ENCODE data around the gene RTL10.

GRCh38 chr22:19886605-19887255 lies 32.1 kb upstream of the RTL10 start:
- TF ChIP-seq, protein P1, sequence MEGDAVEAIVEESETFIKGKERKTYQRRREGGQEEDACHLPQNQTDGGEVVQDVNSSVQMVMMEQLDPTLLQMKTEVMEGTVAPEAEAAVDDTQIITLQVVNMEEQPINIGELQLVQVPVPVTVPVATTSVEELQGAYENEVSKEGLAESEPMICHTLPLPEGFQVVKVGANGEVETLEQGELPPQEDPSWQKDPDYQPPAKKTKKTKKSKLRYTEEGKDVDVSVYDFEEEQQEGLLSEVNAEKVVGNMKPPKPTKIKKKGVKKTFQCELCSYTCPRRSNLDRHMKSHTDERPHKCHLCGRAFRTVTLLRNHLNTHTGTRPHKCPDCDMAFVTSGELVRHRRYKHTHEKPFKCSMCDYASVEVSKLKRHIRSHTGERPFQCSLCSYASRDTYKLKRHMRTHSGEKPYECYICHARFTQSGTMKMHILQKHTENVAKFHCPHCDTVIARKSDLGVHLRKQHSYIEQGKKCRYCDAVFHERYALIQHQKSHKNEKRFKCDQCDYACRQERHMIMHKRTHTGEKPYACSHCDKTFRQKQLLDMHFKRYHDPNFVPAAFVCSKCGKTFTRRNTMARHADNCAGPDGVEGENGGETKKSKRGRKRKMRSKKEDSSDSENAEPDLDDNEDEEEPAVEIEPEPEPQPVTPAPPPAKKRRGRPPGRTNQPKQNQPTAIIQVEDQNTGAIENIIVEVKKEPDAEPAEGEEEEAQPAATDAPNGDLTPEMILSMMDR (IDR thresholded peaks at IDR 0.05 in 4 of 5, conservative IDR thresholded peaks at IDR 0.05 in 1 of 5): no peak
- no peak for TF ChIP-seq POLR2A (IDR thresholded peaks at IDR 0.05)

Data from gastrocnemius medialis (tissue), 4 donors.